ENCODE measurements around the gene ISG20L2.

ISG20L2 gene

GRCh38 chr1:156684227-156684782 lies 44.3 kb downstream of the ISG20L2 start:
- no peak for DNase-seq

GRCh38 chr1:156682166-156682890 lies 46.2 kb downstream of the ISG20L2 start:
- DNase-seq: no peak

GRCh38 chr1:156681196-156681960 lies 47.2 kb downstream of the ISG20L2 start:
- DNase-seq: no peak

- no peak for DNase-seq
These were observed 48.5 kb downstream of the ISG20L2 start for GRCh38 chr1:156680056-156680455.

- DNase-seq: no peak
These were observed 50.7 kb downstream of the ISG20L2 start for GRCh38 chr1:156677616-156678596.

- no peak for DNase-seq
These were observed 51.5 kb downstream of the ISG20L2 start, which contains the start of gene NES for GRCh38 chr1:156676820-156677615. TSS of gene NES (minus strand) at chr1:156677407. CDS start at chr1:156677264, 143 bp downstream.

GRCh38 chr1:156676114-156676819 lies 52.3 kb downstream of the ISG20L2 start:
- DNase-seq: no peak

GRCh38 chr1:156675210-156676113 lies 53.1 kb downstream of the ISG20L2 start:
- no peak for DNase-seq

GRCh38 chr1:156673387-156674121 lies 55.0 kb downstream of the ISG20L2 start:
- DNase-seq: no peak
